K562 (cell line): Measurements from ENCODE around the gene MN1.

Source experiments
- BMI1 ChIP-seq: fragments of 150-350 bp; IDR thresholded peaks from 2 replicates; pipeline ENCODE4 v1.6.1; 2014; ENCODE audit warnings: low read length
- CTCF ChIP-seq, 3 experiments: IDR thresholded peaks in 2 of 3; conservative IDR thresholded peaks in 1 of 3; 2 replicates each; pipeline ENCODE4 v1.5.1; 2011 to 2012; ENCODE audit warnings: low read length in 3 of 3, mild to moderate bottlenecking in 3 of 3, control low read depth in 2 of 3, improper control_type of control experiment in 1 of 3, inconsistent platforms in 1 of 3, low read depth in 1 of 3, mixed read lengths in 1 of 3, moderate library complexity in 1 of 3; ENCODE audit not compliant: insufficient read depth in 2 of 3
- KDM5B ChIP-seq: fragments of 200-600 bp; sonication (generic); IDR thresholded peaks from 2 replicates; pipeline ENCODE4 v1.6.1; 2012; ENCODE audit warnings: low read depth, mild to moderate bottlenecking, moderate library complexity, low read length, control low read depth, inconsistent platforms; ENCODE audit not compliant: insufficient replicate concordance
- MAX ChIP-seq: sonication (generic); formaldehyde crosslinking; IDR thresholded peaks from 2 replicates; pipeline ENCODE4 v1.9.0; 2022; ENCODE audit warnings: mild to moderate bottlenecking, missing genetic modification reagents

- TF ChIP-seq MAX (CRISPR knock-in tag) (no peak), CTCF (IDR thresholded peaks at IDR 0.05 in 2 of 3, conservative IDR thresholded peaks at IDR 0.05 in 1 of 3; ENCODE audit: insufficient read depth in 2 of 3, low read depth in 1 of 3, low read length in 3 of 3) (no peak), BMI1 (no peak), KDM5B (no peak)
Measured at GRCh38 chr22:27808451-27809225, 7.1 kb upstream of the MN1 start.
